Measurements from ENCODE around the gene SMAD2. TPM values are rescaled to one million over a fixed set of nuclear protein-coding genes. Genes with fewer than 3 reads are reported as not detected.
"Not testable (repeated sequence)": the region's sequence is repeated elsewhere in the genome, so short reads cannot be mapped to it uniquely, and the experiment has no call there.

SMAD2 gene
- total and polyA plus RNA-seq, 2 donors, result 37.0 to 132 TPM

DNA sequence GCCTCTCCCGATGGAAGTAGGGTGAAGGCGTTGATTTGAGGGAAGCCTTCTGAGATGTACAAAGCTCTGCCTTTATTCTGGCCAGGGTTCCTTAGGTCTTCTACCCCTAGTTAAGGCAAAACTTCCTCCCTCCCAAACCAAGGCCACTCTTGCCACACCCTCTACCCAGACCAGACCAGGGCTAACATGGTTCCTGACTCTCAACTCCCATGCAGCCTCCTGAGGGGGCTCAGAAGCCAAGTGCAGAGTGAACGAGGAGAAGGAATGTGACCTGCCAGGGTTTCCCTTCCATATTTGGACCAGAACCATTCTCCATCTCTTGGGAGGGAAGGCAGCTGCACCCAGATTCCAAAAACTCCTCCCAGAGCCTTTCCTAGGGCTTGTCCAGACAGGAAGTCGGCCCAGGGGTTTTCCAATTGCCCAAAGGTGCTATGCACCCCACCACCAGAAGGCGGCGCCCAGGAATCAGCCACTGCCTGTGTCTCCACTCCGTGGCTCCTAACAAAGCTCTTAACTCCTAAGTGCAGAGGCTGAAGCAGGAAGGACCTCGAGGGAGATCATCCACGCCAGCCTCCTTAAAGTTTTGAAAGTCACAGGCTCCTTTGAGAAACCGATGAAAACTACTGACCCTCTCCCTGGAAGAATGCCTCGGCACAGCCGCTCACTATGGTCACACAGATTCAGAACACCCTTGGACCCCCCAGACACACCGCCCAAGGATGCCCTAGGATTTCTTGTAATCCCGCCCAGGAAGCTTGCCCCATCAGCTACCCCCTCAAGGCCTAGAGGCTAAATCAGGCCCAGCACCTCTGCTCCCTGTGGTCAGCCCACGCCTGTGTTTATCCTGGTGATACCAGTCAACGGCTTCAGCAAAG lies 157.8 kb downstream of the SMAD2 start:
- H3K36me3 ChIP-seq (ENCODE audit: control insufficient read depth in 2 of 2, insufficient read depth in 2 of 2, low read length in 1 of 2), result no peaks in the 10 kb centered on the region
- peak in 6 of 9 donors; percentile 8 to 57 (median 36) for DNase-seq (ENCODE audit: low read depth in 6 of 9, low spot score in 9 of 9)
- H3K27ac ChIP-seq (ENCODE audit: low read depth in 1 of 2, low read length in 1 of 2), result no peak overlapping the region
- 65% methylated on average over 16 of the region's 16 CpGs for WGBS
- H3K9me3 ChIP-seq (ENCODE audit: control insufficient read depth in 2 of 2, insufficient read depth in 1 of 2, low read length in 1 of 2), result no peaks in the 10 kb centered on the region
- H3K4me3 ChIP-seq (ENCODE audit: low read length in 2 of 2), result no peak overlapping the region
- H3K27me3 ChIP-seq (ENCODE audit: control insufficient read depth in 2 of 2, insufficient read depth in 1 of 2, low read length in 1 of 2), result peaks cover 0 to 2% of the 10 kb centered on the region in 2 donors
- no peaks in the 10 kb centered on the region for H3K4me1 ChIP-seq (ENCODE audit: control insufficient read depth in 2 of 2, insufficient read depth in 2 of 2, low read length in 2 of 2)

- 62% methylated on average over 3 of the region's 3 CpGs for WGBS
- Histone ChIP-seq H3K27ac (ENCODE audit: low read depth in 1 of 2, low read length in 1 of 2) (no peak overlapping the region), H3K9me3 (ENCODE audit: control insufficient read depth in 2 of 2, insufficient read depth in 1 of 2, low read length in 1 of 2) (no peaks in the 10 kb centered on the region), H3K4me1 (ENCODE audit: control insufficient read depth in 2 of 2, insufficient read depth in 2 of 2, low read length in 2 of 2) (no peaks in the 10 kb centered on the region), H3K36me3 (ENCODE audit: control insufficient read depth in 2 of 2, insufficient read depth in 2 of 2, low read length in 1 of 2) (no peaks in the 10 kb centered on the region), H3K4me3 (ENCODE audit: low read length in 2 of 2) (no peak overlapping the region), H3K27me3 (ENCODE audit: control insufficient read depth in 2 of 2, insufficient read depth in 1 of 2, low read length in 1 of 2) (peaks cover 0 to 2% of the 10 kb centered on the region in 2 donors)
- no peak for DNase-seq (ENCODE audit: low read depth in 6 of 9, low spot score in 9 of 9)
These were observed 158.5 kb downstream of the SMAD2 start for GRCh38 chr18:47771922-47772321.

- Histone ChIP-seq H3K9me3 (ENCODE audit: control insufficient read depth in 2 of 2, insufficient read depth in 1 of 2, low read length in 1 of 2) (no peaks in the 10 kb centered on the region), H3K36me3 (ENCODE audit: control insufficient read depth in 2 of 2, insufficient read depth in 2 of 2, low read length in 1 of 2) (no peaks in the 10 kb centered on the region), H3K4me3 (ENCODE audit: low read length in 2 of 2) (no peak overlapping the region), H3K27me3 (ENCODE audit: control insufficient read depth in 2 of 2, insufficient read depth in 1 of 2, low read length in 1 of 2) (peaks cover 0 to 2% of the 10 kb centered on the region in 2 donors), H3K27ac (ENCODE audit: low read depth in 1 of 2, low read length in 1 of 2) (no peak overlapping the region), H3K4me1 (ENCODE audit: control insufficient read depth in 2 of 2, insufficient read depth in 2 of 2, low read length in 2 of 2) (no peaks in the 10 kb centered on the region)
- WGBS, result 90% methylated on average over 2 of the region's 2 CpGs
- DNase-seq (ENCODE audit: low read depth in 6 of 9, low spot score in 9 of 9), result no peak
These were observed 162.8 kb downstream of the SMAD2 start for GRCh38 chr18:47767699-47768098.

DNA sequence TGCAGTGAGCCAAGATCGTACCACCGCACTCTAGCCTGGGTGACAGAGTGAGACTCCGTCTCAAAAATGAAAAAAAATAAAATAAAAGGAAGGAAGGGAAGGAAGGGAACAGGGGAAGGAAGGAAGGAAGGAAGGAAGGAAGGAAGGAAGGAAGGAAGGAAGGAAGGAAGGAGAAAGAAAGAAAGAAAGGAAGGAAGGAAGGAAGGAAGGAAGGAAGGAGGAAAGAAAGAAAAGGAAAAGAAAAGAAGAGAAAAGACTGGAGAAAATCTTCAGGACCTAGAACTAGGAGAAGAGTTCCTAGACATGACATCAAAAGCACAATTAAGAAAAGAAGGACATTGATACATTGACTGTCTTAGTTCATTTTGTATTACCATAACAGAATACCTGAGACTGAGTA lies 163.3 kb downstream of the SMAD2 start:
- not testable (repeated sequence) for H3K36me3 ChIP-seq (ENCODE audit: control insufficient read depth in 2 of 2, insufficient read depth in 2 of 2, low read length in 1 of 2); H3K27ac ChIP-seq (ENCODE audit: low read depth in 1 of 2, low read length in 1 of 2); H3K27me3 ChIP-seq (ENCODE audit: control insufficient read depth in 2 of 2, insufficient read depth in 1 of 2, low read length in 1 of 2); H3K9me3 ChIP-seq (ENCODE audit: control insufficient read depth in 2 of 2, insufficient read depth in 1 of 2, low read length in 1 of 2); DNase-seq (ENCODE audit: low read depth in 6 of 9, low spot score in 9 of 9); H3K4me3 ChIP-seq (ENCODE audit: low read length in 2 of 2); H3K4me1 ChIP-seq (ENCODE audit: control insufficient read depth in 2 of 2, insufficient read depth in 2 of 2, low read length in 2 of 2)
- 98% methylated on average over 3 of the region's 3 CpGs for WGBS
